H9 (cell line): Measurements from ENCODE around the gene SIGLEC11. TPM values are rescaled to one million over a fixed set of nuclear protein-coding genes. Genes with fewer than 3 reads are reported as not detected.
A peak's percentile ranks its signal among the peaks of the same experiment; 100 is the strongest.

Experiments
- DNase-seq: peaks from one replicate; pipeline ENCODE4 v3.0.0-alpha.2; 2017
- H2AFZ ChIP-seq: one replicate; pipeline ENCODE4 v1.6.1; 2013; ENCODE audit warnings: mild to moderate bottlenecking, low read length, control low read depth, moderate library complexity
- H2AK5ac ChIP-seq: 2 replicates; pipeline ENCODE4 v1.6.1; 2013; ENCODE audit warnings: low read length, control low read depth, mixed read lengths; ENCODE audit not compliant: insufficient read length
- H2BK120ac ChIP-seq: one replicate; pipeline ENCODE4 v1.6.1; 2013; ENCODE audit warnings: low read depth, mild to moderate bottlenecking, low read length, control low read depth, inconsistent platforms; ENCODE audit not compliant: poor library complexity, severe bottlenecking
- H2BK12ac ChIP-seq: 2 replicates; pipeline ENCODE4 v1.6.1; 2013; ENCODE audit warnings: low read length, control low read depth, mixed read lengths, low read depth; ENCODE audit not compliant: insufficient read length
- H2BK15ac ChIP-seq: 2 replicates; pipeline ENCODE4 v1.6.1; 2013; ENCODE audit warnings: low read depth, low read length, control low read depth
- H2BK20ac ChIP-seq: one replicate; pipeline ENCODE4 v1.6.1; 2013; ENCODE audit warnings: low read depth, mild to moderate bottlenecking, low read length, control low read depth, inconsistent platforms; ENCODE audit not compliant: poor library complexity, severe bottlenecking
- H2BK5ac ChIP-seq: 2 replicates; pipeline ENCODE4 v1.6.1; 2013; ENCODE audit warnings: low read length, control low read depth, mixed read lengths; ENCODE audit not compliant: insufficient read length
- H3K14ac ChIP-seq: 2 replicates; pipeline ENCODE4 v1.6.1; 2013; ENCODE audit warnings: low read length, control low read depth; ENCODE audit not compliant: insufficient read depth
- H3K18ac ChIP-seq: 2 replicates; pipeline ENCODE4 v1.6.1; 2013; ENCODE audit warnings: low read depth, mild to moderate bottlenecking, mixed read lengths, low read length, control low read depth; ENCODE audit not compliant: insufficient read length
- H3K23ac ChIP-seq: 2 replicates; pipeline ENCODE4 v1.6.1; 2013; ENCODE audit warnings: low read length, control low read depth, mixed read lengths, low read depth; ENCODE audit not compliant: insufficient read length
- H3K23me2 ChIP-seq: 2 replicates; pipeline ENCODE4 v1.6.1; 2013; ENCODE audit warnings: low read depth, mild to moderate bottlenecking, mixed read lengths, low read length, control low read depth; ENCODE audit not compliant: insufficient read length, poor library complexity, severe bottlenecking
- H3K27ac ChIP-seq: 2 replicates; pipeline ENCODE4 v1.5.1; 2013; ENCODE audit warnings: low read length, control low read depth, mixed read lengths, low read depth; ENCODE audit not compliant: insufficient read length
- H3K27me3 ChIP-seq: 2 replicates; pipeline ENCODE4 v1.6.1; 2013; ENCODE audit warnings: low read length, control low read depth, inconsistent platforms; ENCODE audit not compliant: insufficient read depth
- H3K4ac ChIP-seq: 2 replicates; pipeline ENCODE4 v1.6.1; 2013; ENCODE audit warnings: low read depth, mild to moderate bottlenecking, control low read depth, inconsistent platforms, low read length, moderate library complexity
- H3K4me1 ChIP-seq: 2 replicates; pipeline ENCODE4 v1.6.1; 2013; ENCODE audit warnings: low read length, control low read depth, inconsistent platforms; ENCODE audit not compliant: insufficient read depth
- H3K4me2 ChIP-seq: 2 replicates; pipeline ENCODE4 v1.6.1; 2013; ENCODE audit warnings: low read length, control low read depth, mixed read lengths; ENCODE audit not compliant: insufficient read length, insufficient read depth
- H3K56ac ChIP-seq: 2 replicates; pipeline ENCODE4 v1.6.1; 2013; ENCODE audit warnings: low read depth, mild to moderate bottlenecking, mixed read lengths, low read length, control low read depth; ENCODE audit not compliant: insufficient read length
- H3K79me1 ChIP-seq: 2 replicates; pipeline ENCODE4 v1.6.1; 2013; ENCODE audit warnings: low read depth, mild to moderate bottlenecking, moderate library complexity, low read length, control low read depth, inconsistent platforms; ENCODE audit not compliant: insufficient read depth, poor library complexity, severe bottlenecking
- H3K79me2 ChIP-seq: 2 replicates; pipeline ENCODE4 v1.6.1; 2013; ENCODE audit warnings: low read length, control low read depth, inconsistent platforms; ENCODE audit not compliant: insufficient read depth
- H3K9ac ChIP-seq: 2 replicates; pipeline ENCODE4 v1.6.1; 2013; ENCODE audit warnings: low read length, control low read depth, mixed read lengths; ENCODE audit not compliant: insufficient read length; ENCODE audit errors: extremely low read depth
- H3K9me3 ChIP-seq: one replicate; pipeline ENCODE4 v1.6.1; 2013; ENCODE audit warnings: low read depth, low read length, inconsistent platforms; ENCODE audit not compliant: control insufficient read depth
- H3T11ph ChIP-seq: one replicate; pipeline ENCODE4 v1.6.1; 2013; ENCODE audit warnings: mild to moderate bottlenecking, low read length, control low read depth, inconsistent platforms
- H4K20me1 ChIP-seq: one replicate; pipeline ENCODE4 v1.6.1; 2013; ENCODE audit not compliant: control insufficient read depth, insufficient read length, insufficient read depth
- H4K5ac ChIP-seq: 2 replicates; pipeline ENCODE4 v1.6.1; 2013; ENCODE audit warnings: low read depth, mild to moderate bottlenecking, mixed read lengths, low read length, control low read depth; ENCODE audit not compliant: insufficient read length
- H4K8ac ChIP-seq: replicated peaks from 2 replicates; pipeline ENCODE4 v1.6.1; 2013; ENCODE audit warnings: low read length, control low read depth, mixed read lengths, low read depth; ENCODE audit not compliant: insufficient read length
- H4K91ac ChIP-seq: 2 replicates; pipeline ENCODE4 v1.6.1; 2013; ENCODE audit warnings: low read depth, mild to moderate bottlenecking, moderate library complexity, mixed read lengths, low read length, control low read depth; ENCODE audit not compliant: insufficient read length
- H3K27ac Mint-ChIP-seq, 3 experiments: 2 replicates in 2 of 3; 3 replicates in 1 of 3; pipeline ENCODE4 v1.8.0; 2020 to 2021; ENCODE audit warnings: mixed read lengths in 3 of 3, mild to moderate bottlenecking in 1 of 3, moderate library complexity in 1 of 3
- H3K27me3 Mint-ChIP-seq: 2 replicates; pipeline ENCODE4 v1.8.0; 2021; ENCODE audit warnings: low read depth, mild to moderate bottlenecking, moderate library complexity, mixed read lengths
- H3K36me3 Mint-ChIP-seq, 3 experiments: 2 replicates in 2 of 3; 3 replicates in 1 of 3; pipeline ENCODE4 v1.8.0; 2020 to 2021; ENCODE audit warnings: low read depth in 3 of 3, mixed read lengths in 3 of 3; ENCODE audit not compliant: insufficient read depth in 1 of 3
- H3K4me1 Mint-ChIP-seq, 2 experiments: 2 replicates each; pipeline ENCODE4 v1.8.0; 2020; ENCODE audit warnings: mixed read lengths in 2 of 2
- H3K4me3 Mint-ChIP-seq, 2 experiments: 2 replicates in 1 of 2; 3 replicates in 1 of 2; pipeline ENCODE4 v1.8.0; 2020 to 2021; ENCODE audit warnings: mild to moderate bottlenecking in 2 of 2, mixed read lengths in 2 of 2, moderate library complexity in 1 of 2
- H3K9me3 Mint-ChIP-seq, 2 experiments: 2 replicates in 1 of 2; 3 replicates in 1 of 2; pipeline ENCODE4 v1.8.0; 2020; ENCODE audit warnings: mild to moderate bottlenecking in 2 of 2, mixed read lengths in 2 of 2, moderate library complexity in 1 of 2
- WGBS: extraction: QIAGEN DNeasy Blood & Tissue Kit; methylation state at CpG from one replicate; pipeline ENCODE4 v1.1.7; 2013; ENCODE audit warnings: missing lambda C conversion rate, low lambda C conversion rate, mixed read lengths; ENCODE audit not compliant: insufficient read length; ENCODE audit errors: extremely low coverage; 5-methylcytosine and 5-hydroxymethylcytosine counted together
- total RNA-seq: library from RNA; stranded (reverse); gene quantifications from 2 replicates; pipeline ENCODE4 v1.2.1, GENCODE V29; 2021
- TF ChIP-seq, protein P1 (sequence below): fragments of 200-600 bp; sonication (generic); conservative IDR thresholded peaks from 3 replicates; pipeline ENCODE4 v1.8.0; 2021; ENCODE audit warnings: antibody characterized with exemption, mild to moderate bottlenecking

The SIGLEC11 gene
- total RNA-seq, 1 experiment from 2014 or later, result not detected

DNA sequence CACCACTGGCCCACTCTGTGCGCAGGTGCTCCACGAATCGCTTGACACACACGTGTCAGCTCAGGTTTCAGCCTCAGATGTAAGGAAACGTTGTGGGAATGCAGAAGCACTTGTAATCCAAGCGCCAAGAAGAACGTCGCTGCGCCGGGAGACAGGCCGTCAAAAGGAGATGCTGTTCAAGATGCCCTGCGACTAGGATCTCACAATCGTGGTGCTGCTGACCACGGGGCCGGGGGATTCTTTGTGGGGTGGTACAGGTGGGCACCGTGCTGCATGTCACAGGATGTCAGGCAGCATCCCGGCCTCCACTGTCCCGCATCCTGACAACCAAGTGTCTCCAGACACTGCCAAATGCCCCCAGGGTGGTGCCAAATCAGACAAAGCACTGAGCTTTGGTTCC lies 16.9 kb upstream of the SIGLEC11 start:
- no peak overlapping the region for H3K9ac ChIP-seq
- peaks cover 0 to 6% (median 3%) of the 10 kb centered on the region in 3 experiments; a peak in 2 of 7 replicates for H3K36me3 Mint-ChIP-seq
- no peak overlapping the region for H2BK15ac ChIP-seq
- H3K79me1 ChIP-seq, result no peaks in the 10 kb centered on the region
- no peak overlapping the region for H2BK20ac ChIP-seq
- no peaks in the 10 kb centered on the region for H3K4me1 ChIP-seq
- no peak overlapping the region for H3K56ac ChIP-seq
- no peaks in the 10 kb centered on the region for H3K27me3 ChIP-seq
- H4K5ac ChIP-seq, result no peak overlapping the region
- H3K4ac ChIP-seq, result no peak overlapping the region
- no peaks in the 10 kb centered on the region for H3K79me2 ChIP-seq
- peaks cover 6% of the 10 kb centered on the region for H3K27me3 Mint-ChIP-seq
- H2AK5ac ChIP-seq, result no peak overlapping the region
- no peaks in the 10 kb centered on the region for H3K23me2 ChIP-seq
- H3K9me3 Mint-ChIP-seq, result no peaks in the 10 kb centered on the region
- H4K8ac ChIP-seq, result no peak overlapping the region
- no peaks in the 10 kb centered on the region for H3K9me3 ChIP-seq
- H2BK120ac ChIP-seq, result no peak overlapping the region
- H4K91ac ChIP-seq, result no peak overlapping the region
- no CpG with 5 or more reads among the region's 18 CpGs for WGBS
- H4K20me1 ChIP-seq, result no peaks in the 10 kb centered on the region
- H3K14ac ChIP-seq, result no peak overlapping the region
- H3K18ac ChIP-seq, result no peak overlapping the region
- H3K27ac Mint-ChIP-seq, result peak overlapping the region in 1 of 3 experiments; percentile 20; a peak in 1 of 7 replicates
- H3K4me1 Mint-ChIP-seq, result peaks cover 0 to 4% of the 10 kb centered on the region in 2 experiments; a peak in 2 of 4 replicates
- TF ChIP-seq, protein P1, sequence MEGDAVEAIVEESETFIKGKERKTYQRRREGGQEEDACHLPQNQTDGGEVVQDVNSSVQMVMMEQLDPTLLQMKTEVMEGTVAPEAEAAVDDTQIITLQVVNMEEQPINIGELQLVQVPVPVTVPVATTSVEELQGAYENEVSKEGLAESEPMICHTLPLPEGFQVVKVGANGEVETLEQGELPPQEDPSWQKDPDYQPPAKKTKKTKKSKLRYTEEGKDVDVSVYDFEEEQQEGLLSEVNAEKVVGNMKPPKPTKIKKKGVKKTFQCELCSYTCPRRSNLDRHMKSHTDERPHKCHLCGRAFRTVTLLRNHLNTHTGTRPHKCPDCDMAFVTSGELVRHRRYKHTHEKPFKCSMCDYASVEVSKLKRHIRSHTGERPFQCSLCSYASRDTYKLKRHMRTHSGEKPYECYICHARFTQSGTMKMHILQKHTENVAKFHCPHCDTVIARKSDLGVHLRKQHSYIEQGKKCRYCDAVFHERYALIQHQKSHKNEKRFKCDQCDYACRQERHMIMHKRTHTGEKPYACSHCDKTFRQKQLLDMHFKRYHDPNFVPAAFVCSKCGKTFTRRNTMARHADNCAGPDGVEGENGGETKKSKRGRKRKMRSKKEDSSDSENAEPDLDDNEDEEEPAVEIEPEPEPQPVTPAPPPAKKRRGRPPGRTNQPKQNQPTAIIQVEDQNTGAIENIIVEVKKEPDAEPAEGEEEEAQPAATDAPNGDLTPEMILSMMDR, result no peak
- no peak overlapping the region for H3T11ph ChIP-seq
- H3K27ac ChIP-seq, result no peak overlapping the region
- H3K4me3 Mint-ChIP-seq, result no peak overlapping the region
- no peak overlapping the region for H2BK12ac ChIP-seq
- H3K23ac ChIP-seq, result no peak overlapping the region
- H2AFZ ChIP-seq, result no peak overlapping the region
- no peak overlapping the region for H3K4me2 ChIP-seq
- no peak overlapping the region for H2BK5ac ChIP-seq
- DNase-seq, result no peak
